Heart right ventricle (tissue), 16 donors: Measurements from ENCODE around the gene VKORC1L1. TPM values are rescaled to one million over a fixed set of nuclear protein-coding genes. Genes with fewer than 3 reads are reported as not detected.

Experiments
- ATAC-seq, 8 donors: fragments of 200-7000 bp; cut with Tn5 transposase; one replicate each; pipeline ENCODE4 v1.9.1; 2020; ENCODE audit warnings: mild to moderate bottlenecking in 8 of 8, moderate library complexity in 8 of 8, moderate number of reproducible peaks in 1 of 8
- DNase-seq, 2 donors: peaks; one replicate each; pipeline ENCODE4 v3.0.0-alpha.2; 2020
- H3K27ac ChIP-seq, 10 donors: fragments of 200-600 bp; sonication (generic) in 2 of 10; one replicate each; pipeline versions ENCODE4 v1.5.0 to v1.8.0; 2020 to 2022; ENCODE audit warnings: mild to moderate bottlenecking in 3 of 10
- H3K27me3 ChIP-seq, 7 donors: fragments of 200-600 bp; one replicate each; pipeline ENCODE4 v1.8.0; 2021 to 2022; ENCODE audit warnings: mild to moderate bottlenecking in 2 of 7
- H3K36me3 ChIP-seq, 9 donors: fragments of 200-600 bp; sonication (generic) in 1 of 9; one replicate each; pipeline versions ENCODE4 v1.5.0 to v1.8.0; 2020 to 2022; ENCODE audit warnings: mild to moderate bottlenecking in 2 of 9
- H3K4me1 ChIP-seq, 9 donors: fragments of 200-600 bp; sonication (generic) in 1 of 9; one replicate each; pipeline versions ENCODE4 v1.5.0 to v1.8.0; 2020 to 2022; ENCODE audit warnings: mild to moderate bottlenecking in 4 of 9
- H3K4me3 ChIP-seq, 10 donors: fragments of 200-600 bp; sonication (generic) in 2 of 10; one replicate each; pipeline versions ENCODE4 v1.5.0 to v1.8.0; 2020 to 2022; ENCODE audit warnings: mild to moderate bottlenecking in 7 of 10, moderate library complexity in 2 of 10
- H3K9me3 ChIP-seq, 11 donors: fragments of 200-600 bp in 10 of 11; sonication (generic) in 2 of 11; one replicate each; pipeline versions ENCODE4 v1.5.0 to v1.8.0; 2013 to 2022; ENCODE audit warnings: mild to moderate bottlenecking in 2 of 11, control low read depth in 1 of 11, moderate library complexity in 1 of 11
- CTCF ChIP-seq, 9 donors: fragments of 200-600 bp; sonication (generic) in 2 of 9; IDR thresholded peaks; one replicate each; pipeline versions ENCODE4 v1.5.0 to v1.8.0; 2021 to 2022; ENCODE audit warnings: antibody characterized with exemption in 9 of 9, mild to moderate bottlenecking in 5 of 9, moderate library complexity in 1 of 9
- WGBS, 2 donors: extraction: QIAGEN DNeasy Blood & Tissue Kit; methylation state at CpG; one replicate each; pipeline ENCODE4 v1.1.7; 2013; ENCODE audit warnings: inconsistent platforms in 1 of 2; 5-methylcytosine and 5-hydroxymethylcytosine counted together
- intact Hi-C, 10 donors: fragments of 100-400 bp; cut with DNase I; formaldehyde crosslinking; loops; one replicate each; pipeline versions ENCODE4 v1.11.1 to v1.14.2; 2022
- polyA plus RNA-seq, 2 donors: library from polyadenylated mRNA; stranded (reverse); fragments of 200-250 nt; gene quantifications; one replicate each; pipeline ENCODE4 v1.2.3, GENCODE V29; 2013
- total RNA-seq, 10 donors: library from RNA; stranded (reverse); fragmentation: NEBNext Ultra II Directional in 3 of 10; extraction: Animal tissue kit (Norgen Biotek cat#: 25700) in 3 of 10; gene quantifications; one replicate each; pipeline versions ENCODE4 v1.2.1 to v1.2.4, GENCODE V29; 2021 to 2023
- donor health status: Arrhythmogenic right ventricular cardiomyopathy.
- donor health status: ischemic (EF 13 %, LVEDD 7.1; RV severe dilation, severe dysfunction).
- donor health status: healthy with polysubstance abuse.
- donor health status: DM: no; HTN: yes; CAD: no.
- donor health status: DM: no; HTN: no; CAD: no.
- donor health status: ischemic (EF 25% LVEDD 6.9; RV normal size, moderate dysfunction).
- donor health status: ischemic (EF 25% LVEDD 5.7; RV mildly dilated, moderate dysfunction).
- donor health status: healthy.
- donor health status: DM: yes; HTN: yes; CAD: no.
- donor health status: Ischemic cardiomyopathy.
- donor health status: ischemic (EF 35%, LVEDD 5.7; RV mildly dilated, moderate dysfunction).
- donor health status: nonischemic (EF 11% LVEDD 7.7; RV severe dilation, severe dysfunction).
- donor health status: DM: yes; HTN: yes; CAD: no.
- donor health status: PGD.
- donor health status: ischemic (EF 29% LVEDD 5.4; RV normal size, mild dysfunction).
- donor health status: nonischemic (EF 23%, LVEDD 6.1; RV moderate dilation, normal function).

Gene VKORC1L1
- total and polyA plus RNA-seq, 12 donors: 4.4 to 23.8 (median 17.0) TPM

- WGBS, 2 donors: 94 to 95% methylated on average over 26 of the region's 26 CpGs
- no peaks in the 10 kb centered on the region for H3K4me1 ChIP-seq
- H3K27ac ChIP-seq: no peak overlapping the region
- peaks cover 5 to 100% (median 77%) of the 10 kb centered on the region in 9 donors for H3K36me3 ChIP-seq
- TF ChIP-seq CTCF (IDR thresholded peaks at IDR 0.05): no peak
- no peak overlapping the region for H3K4me3 ChIP-seq
- H3K27me3 ChIP-seq: no peaks in the 10 kb centered on the region
- no peaks in the 10 kb centered on the region for H3K9me3 ChIP-seq
- intact Hi-C loops: no loop called here
- ATAC-seq: no peak
- no peak for DNase-seq
These were observed 95.6 kb downstream of the VKORC1L1 start for GRCh38 chr7:65968256-65969185.

GRCh38 chr7:65971021-65971420 is 98.1 kb downstream of the VKORC1L1 start:
- DNase-seq: no peak
- no peaks in the 10 kb centered on the region for H3K4me1 ChIP-seq
- intact Hi-C loops: loop anchor here in 1 of 10 donors (10.0 kb wide), 1 partner anchor 96 kb away; the partner anchor contains the start of gene VKORC1L1
- WGBS, 2 donors: 96% methylated on average over 8 of the region's 8 CpGs
- no peaks in the 10 kb centered on the region for H3K9me3 ChIP-seq
- H3K27ac ChIP-seq: no peak overlapping the region
- H3K27me3 ChIP-seq: no peaks in the 10 kb centered on the region
- H3K4me3 ChIP-seq: no peak overlapping the region
- ATAC-seq: no peak
- peaks cover 5 to 100% (median 66%) of the 10 kb centered on the region in 9 donors for H3K36me3 ChIP-seq
- TF ChIP-seq CTCF (IDR thresholded peaks at IDR 0.05): no peak

GRCh38 chr7:65972976-65973375 is 100.1 kb downstream of the VKORC1L1 start:
- H3K9me3 ChIP-seq: no peaks in the 10 kb centered on the region
- no peak for ATAC-seq
- H3K27me3 ChIP-seq: no peaks in the 10 kb centered on the region
- DNase-seq: no peak
- no peak for TF ChIP-seq CTCF (IDR thresholded peaks at IDR 0.05)
- H3K36me3 ChIP-seq: peaks cover 4 to 100% (median 49%) of the 10 kb centered on the region in 9 donors
- H3K27ac ChIP-seq: no peak overlapping the region
- WGBS, 2 donors: 97 to 98% methylated on average over 13 of the region's 13 CpGs
- no peak overlapping the region for H3K4me3 ChIP-seq
- intact Hi-C loops: loop anchor here in 1 of 10 donors (10.0 kb wide), 1 partner anchor 98 kb away; the partner anchor contains the start of gene VKORC1L1
- H3K4me1 ChIP-seq: no peaks in the 10 kb centered on the region

- Histone ChIP-seq H3K27me3 (no peaks in the 10 kb centered on the region), H3K4me3 (no peak overlapping the region), H3K27ac (no peak overlapping the region), H3K36me3 (peaks cover 0 to 99% (median 37%) of the 10 kb centered on the region in 9 donors), H3K4me1 (no peaks in the 10 kb centered on the region), H3K9me3 (no peaks in the 10 kb centered on the region)
- intact Hi-C loops: loop anchor here in 1 of 10 donors (10.0 kb wide), 1 partner anchor 99 kb away; the partner anchor contains the start of gene VKORC1L1
- 90 to 93% methylated on average over 29 of the region's 29 CpGs for WGBS, 2 donors
- DNase-seq (no peak), ATAC-seq (peak in 3 of 8 donors; percentile 9 to 35 (median 27))
- TF ChIP-seq CTCF (IDR thresholded peaks at IDR 0.05): no peak
These were observed 101.4 kb downstream of the VKORC1L1 start for GRCh38 chr7:65974191-65974801.
